GM12873 (cell line): Measurements from ENCODE around the gene PDRG1.

Experiments used
- TF ChIP-seq, protein P1 (sequence below): IDR thresholded peaks from 2 replicates; pipeline ENCODE4 v1.5.1; 2012; ENCODE audit warnings: low read depth, mild to moderate bottlenecking, moderate library complexity, low read length, control low read depth; ENCODE audit not compliant: insufficient read depth; ENCODE audit errors: missing control alignments

PDRG1 gene

DNA sequence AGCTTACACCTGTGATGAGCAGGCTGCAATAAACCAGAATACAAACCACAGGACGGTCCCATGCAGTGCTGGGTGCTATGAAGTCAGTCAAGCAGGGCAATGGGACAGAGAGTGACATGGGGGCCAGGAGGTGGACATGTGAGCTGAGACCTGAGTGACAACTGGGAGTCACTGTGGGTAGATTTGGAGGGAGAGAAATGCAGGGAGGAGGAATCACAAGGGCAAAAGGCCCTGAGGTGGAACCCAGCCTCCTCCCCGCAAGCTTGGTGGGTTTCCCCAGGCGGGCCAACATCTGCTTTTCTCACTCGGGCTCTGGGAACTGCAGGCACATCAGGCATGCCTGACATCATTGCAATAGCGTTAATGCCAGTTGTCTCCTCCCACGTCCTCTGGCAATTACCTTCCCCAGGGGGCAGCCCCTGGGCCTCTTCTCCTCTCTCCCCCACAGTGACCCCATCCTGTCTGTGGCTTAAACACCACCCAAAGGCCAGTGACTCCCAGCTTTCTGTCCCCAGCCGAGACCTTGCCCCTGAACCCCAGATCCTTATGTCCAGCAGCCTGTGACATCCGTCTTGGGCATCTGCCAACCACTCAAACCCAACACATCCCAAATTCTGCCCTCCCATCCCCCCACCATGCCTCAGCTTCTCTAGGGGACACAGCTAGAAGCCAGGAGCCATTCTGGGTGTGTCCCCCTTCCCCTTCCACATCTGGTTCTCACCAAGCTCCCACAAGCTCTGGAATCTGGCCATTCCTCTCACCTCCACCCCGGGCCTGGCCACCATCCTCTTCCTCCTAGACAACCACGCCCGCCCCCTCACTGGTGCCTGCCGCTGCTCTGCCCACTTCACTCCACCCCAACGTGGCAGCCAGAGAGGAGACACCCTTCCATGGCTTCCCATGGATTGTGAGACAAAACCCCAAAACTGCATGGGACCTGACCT, 28.2 kb downstream of the PDRG1 start:
- TF ChIP-seq, protein P1, sequence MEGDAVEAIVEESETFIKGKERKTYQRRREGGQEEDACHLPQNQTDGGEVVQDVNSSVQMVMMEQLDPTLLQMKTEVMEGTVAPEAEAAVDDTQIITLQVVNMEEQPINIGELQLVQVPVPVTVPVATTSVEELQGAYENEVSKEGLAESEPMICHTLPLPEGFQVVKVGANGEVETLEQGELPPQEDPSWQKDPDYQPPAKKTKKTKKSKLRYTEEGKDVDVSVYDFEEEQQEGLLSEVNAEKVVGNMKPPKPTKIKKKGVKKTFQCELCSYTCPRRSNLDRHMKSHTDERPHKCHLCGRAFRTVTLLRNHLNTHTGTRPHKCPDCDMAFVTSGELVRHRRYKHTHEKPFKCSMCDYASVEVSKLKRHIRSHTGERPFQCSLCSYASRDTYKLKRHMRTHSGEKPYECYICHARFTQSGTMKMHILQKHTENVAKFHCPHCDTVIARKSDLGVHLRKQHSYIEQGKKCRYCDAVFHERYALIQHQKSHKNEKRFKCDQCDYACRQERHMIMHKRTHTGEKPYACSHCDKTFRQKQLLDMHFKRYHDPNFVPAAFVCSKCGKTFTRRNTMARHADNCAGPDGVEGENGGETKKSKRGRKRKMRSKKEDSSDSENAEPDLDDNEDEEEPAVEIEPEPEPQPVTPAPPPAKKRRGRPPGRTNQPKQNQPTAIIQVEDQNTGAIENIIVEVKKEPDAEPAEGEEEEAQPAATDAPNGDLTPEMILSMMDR, result no peak

DNA sequence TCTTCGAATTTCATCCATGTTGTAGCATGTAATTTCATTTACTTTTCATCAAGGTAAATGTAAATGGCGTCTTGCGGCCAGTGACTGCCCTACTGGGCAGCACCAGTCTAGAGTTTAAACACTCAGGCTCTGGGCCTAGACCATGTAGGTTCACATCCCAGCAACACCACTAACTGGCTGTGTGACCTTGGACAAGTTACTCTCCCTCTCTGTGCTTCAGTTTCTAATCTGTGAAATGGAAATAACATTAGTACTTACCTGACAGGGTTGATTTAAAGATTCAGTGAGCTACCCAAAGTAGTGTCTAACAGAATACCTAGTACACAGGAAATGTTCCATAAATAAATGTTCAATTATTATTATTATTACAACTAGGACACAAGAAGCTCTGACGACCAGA, 29.3 kb downstream of the PDRG1 start:
- TF ChIP-seq, protein P1, result no peak

DNA sequence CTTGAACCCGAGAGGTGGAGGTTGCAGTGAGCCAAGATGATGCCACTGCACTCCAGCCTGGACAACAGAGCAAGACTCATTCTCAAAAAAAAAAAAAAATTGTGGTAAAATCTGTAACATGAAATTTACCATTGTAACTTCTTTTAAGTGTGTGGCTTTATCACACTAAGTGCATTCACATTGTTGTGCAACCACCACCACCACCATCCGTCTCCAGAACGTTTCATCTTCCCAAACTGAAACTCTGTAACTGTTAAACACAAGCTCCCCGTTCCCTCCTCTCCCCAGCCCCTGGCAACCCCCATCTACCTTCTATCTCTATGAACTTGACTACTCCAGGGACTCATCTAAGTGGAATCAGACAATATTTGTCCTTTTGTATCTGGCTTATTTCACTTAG, 29.7 kb downstream of the PDRG1 start:
- TF ChIP-seq, protein P1, result no peak

DNA sequence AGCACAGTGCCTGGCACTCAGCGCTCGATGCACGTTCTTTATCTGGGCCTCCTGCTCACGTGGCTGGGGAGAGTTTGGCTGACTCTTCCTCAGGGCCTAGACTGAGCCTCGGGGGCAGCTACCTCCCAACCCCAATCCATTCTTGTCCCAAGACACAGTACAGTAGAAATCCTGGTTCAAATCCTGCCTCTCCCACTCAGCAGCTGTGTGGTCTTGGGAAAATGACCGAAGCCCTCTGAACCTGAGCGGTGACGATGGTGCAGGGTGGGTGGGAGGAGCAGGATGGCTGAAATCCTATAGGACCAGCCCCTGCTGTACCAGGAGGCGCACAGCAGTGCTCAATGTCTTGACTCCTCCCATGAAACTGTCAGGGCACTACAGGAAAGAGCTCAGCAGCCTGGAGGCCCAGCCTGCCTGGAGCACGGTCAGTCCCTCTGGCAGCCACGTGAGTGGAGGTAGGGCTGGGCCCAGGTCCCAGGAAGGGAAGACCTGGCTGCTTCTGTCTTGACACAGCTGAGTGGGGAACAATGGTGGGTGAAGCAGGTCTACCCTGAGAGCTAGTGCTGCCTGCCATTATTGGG, 31.5 kb downstream of the PDRG1 start:
- TF ChIP-seq, protein P1, result no peak

DNA sequence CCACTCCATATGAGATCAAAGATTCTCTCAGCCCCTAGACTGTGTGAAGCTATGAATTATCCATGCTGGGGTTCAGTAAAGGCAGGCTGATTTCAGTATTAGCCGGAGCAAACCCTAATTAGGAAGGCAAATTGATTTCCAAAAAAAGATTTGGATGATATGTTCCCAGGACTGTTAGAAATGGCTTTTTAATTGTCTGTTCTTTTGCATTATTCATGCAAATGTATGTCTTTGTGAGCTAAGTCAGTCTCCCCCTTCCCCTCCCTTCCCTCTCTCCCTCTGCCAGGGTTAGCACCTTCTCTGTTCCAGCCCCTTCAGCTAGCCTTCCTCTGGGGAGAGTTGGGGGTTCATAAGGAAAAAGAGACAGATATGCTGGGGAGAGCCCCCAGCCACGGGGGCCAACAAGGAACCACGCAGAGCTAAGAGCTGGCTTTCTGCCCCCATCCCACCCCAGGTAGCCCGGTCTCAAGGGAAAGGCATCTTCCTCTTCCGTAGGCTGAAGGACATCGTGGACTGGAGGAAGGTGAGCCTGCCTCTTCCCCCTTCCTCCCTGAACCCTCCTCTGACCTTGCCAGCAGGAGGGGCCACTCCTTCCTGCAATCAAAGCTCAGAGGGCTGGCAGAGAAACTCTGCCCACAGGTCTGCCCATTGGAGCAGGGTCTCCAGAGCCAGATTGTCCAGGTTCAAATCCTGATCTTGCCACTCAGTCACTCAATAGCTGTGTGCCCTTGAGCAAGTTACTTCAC, 32.3 kb downstream of the PDRG1 start:
- TF ChIP-seq, protein P1, result no peak

DNA sequence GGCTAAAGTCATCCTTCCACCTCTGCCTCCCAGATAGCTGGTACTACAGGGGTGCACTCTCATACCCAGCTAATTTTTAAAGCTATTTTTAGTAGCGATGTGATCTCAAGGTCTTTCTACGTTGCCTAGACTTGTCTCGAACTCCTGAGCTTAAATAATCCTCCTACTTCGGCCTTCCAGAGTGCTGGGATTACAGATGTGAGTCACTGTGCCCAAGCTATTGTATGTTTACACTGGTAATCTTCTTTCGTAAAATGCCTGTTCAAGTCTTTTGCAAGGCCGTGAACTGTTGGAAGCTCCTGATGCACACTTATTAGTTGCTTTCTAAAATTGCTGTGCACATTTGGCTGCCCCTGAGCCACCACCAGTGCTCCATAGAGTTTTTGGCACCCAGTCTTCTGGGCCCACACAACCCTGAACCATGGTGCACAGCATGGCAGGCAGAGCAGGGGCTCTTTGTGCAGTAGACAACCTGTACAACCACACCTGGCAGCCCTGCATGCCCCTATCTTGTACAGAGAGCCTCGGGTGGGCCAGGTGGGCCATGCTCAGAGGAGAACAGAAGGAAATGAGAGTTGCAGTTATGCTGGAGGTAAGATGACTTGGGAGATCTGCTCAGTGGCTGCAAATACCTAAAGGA, 33.3 kb downstream of the PDRG1 start:
- TF ChIP-seq, protein P1, result no peak
